Right hindlimb (tissue), 1 donor: ENCODE measurements around the gene FAM163B.

Source experiments
- DNase-seq: peaks from one replicate; pipeline ENCODE4 v3.0.0-alpha.2; 2018

FAM163B gene

GRCh38 chr9:133539991-133540697 lies 69.0 kb downstream of the FAM163B start:
- DNase-seq: no peak

GRCh38 chr9:133538851-133539833 lies 70.0 kb downstream of the FAM163B start:
- no peak for DNase-seq

GRCh38 chr9:133538176-133538575 lies 71.0 kb downstream of the FAM163B start:
- DNase-seq: no peak

- no peak for DNase-seq
Measured at GRCh38 chr9:133537257-133537656, 71.9 kb downstream of the FAM163B start.

GRCh38 chr9:133536536-133536935 lies 72.7 kb downstream of the FAM163B start:
- no peak for DNase-seq

- no peak for DNase-seq
Measured at GRCh38 chr9:133536080-133536479, 73.1 kb downstream of the FAM163B start.

- DNase-seq: no peak
Measured at GRCh38 chr9:133535306-133535877, 73.8 kb downstream of the FAM163B start.

GRCh38 chr9:133534346-133535291 lies 74.6 kb downstream of the FAM163B start, which contains the start of gene ADAMTSL2:
Gene ADAMTSL2 (plus strand): TSS chr9:133534704. CDS start chr9:133536713, 2,009 bp downstream.
- peak; percentile 87 for DNase-seq

GRCh38 chr9:133533857-133534256 lies 75.3 kb downstream of the FAM163B start:
- no peak for DNase-seq

- DNase-seq: peak; percentile 77
Measured at GRCh38 chr9:133532937-133533668, 76.1 kb downstream of the FAM163B start.

GRCh38 chr9:133531293-133531692 lies 77.9 kb downstream of the FAM163B start:
- no peak for DNase-seq

- DNase-seq: no peak
Measured at GRCh38 chr9:133529874-133530273, 79.3 kb downstream of the FAM163B start.

GRCh38 chr9:133529457-133529856 lies 79.7 kb downstream of the FAM163B start:
- DNase-seq: no peak

GRCh38 chr9:133528876-133529241 lies 80.3 kb downstream of the FAM163B start:
- DNase-seq: peak; percentile 53

GRCh38 chr9:133528001-133528875 lies 81.0 kb downstream of the FAM163B start:
- DNase-seq: peak; percentile 60

- DNase-seq: peak; percentile 89
Measured at GRCh38 chr9:133527444-133527920, 81.7 kb downstream of the FAM163B start.
